HepG2 (cell line): ENCODE data around the gene FUT1. TPM values are rescaled to one million over a fixed set of nuclear protein-coding genes. Genes with fewer than 3 reads are reported as not detected.

Experiments used
- CBX5 ChIP-seq: sonication (generic); formaldehyde crosslinking; IDR thresholded peaks from 2 replicates; pipeline ENCODE4 v1.4.0; 2020; ENCODE audit warnings: missing genetic modification reagents, borderline replicate concordance
- CCDC6 ChIP-seq: sonication (generic); formaldehyde crosslinking; IDR thresholded peaks from 2 replicates; pipeline ENCODE4 v1.8.1; 2022; ENCODE audit warnings: mild to moderate bottlenecking, missing genetic modification reagents, moderate library complexity
- GABPB1 ChIP-seq: IDR thresholded peaks from 2 replicates; pipeline ENCODE4 v1.6.1; 2016; ENCODE audit warnings: mild to moderate bottlenecking, missing genetic modification reagents, moderate library complexity, missing compliant biosample characterization
- GZF1 ChIP-seq: sonication (generic); formaldehyde crosslinking; IDR thresholded peaks from 2 replicates; pipeline ENCODE4 v1.5.1; 2020; ENCODE audit warnings: mild to moderate bottlenecking, missing genetic modification reagents
- HIVEP1 ChIP-seq: sonication (generic); formaldehyde crosslinking; IDR thresholded peaks from 2 replicates; pipeline ENCODE4 v1.4.0; 2020; ENCODE audit warnings: mild to moderate bottlenecking, missing genetic modification reagents
- HOXA3 ChIP-seq: sonication (generic); formaldehyde crosslinking; IDR thresholded peaks from 2 replicates; pipeline ENCODE4 v1.5.0; 2020; ENCODE audit warnings: missing genetic modification reagents
- JUND ChIP-seq: sonication (generic); formaldehyde crosslinking; IDR thresholded peaks from 2 replicates; pipeline ENCODE4 v1.8.0; 2022; ENCODE audit warnings: mild to moderate bottlenecking, missing genetic modification reagents
- KAT2B ChIP-seq: fragments of 150-350 bp; IDR thresholded peaks from 2 replicates; pipeline ENCODE4 v1.6.1; 2014; ENCODE audit warnings: low read depth, low read length, borderline replicate concordance
- MXD1 ChIP-seq: sonication (generic); formaldehyde crosslinking; IDR thresholded peaks from 2 replicates; pipeline ENCODE4 v1.4.0; 2020; ENCODE audit warnings: mild to moderate bottlenecking, missing genetic modification reagents
- NFYB ChIP-seq: sonication (generic); formaldehyde crosslinking; IDR thresholded peaks from 2 replicates; pipeline ENCODE4 v1.4.0; 2020; ENCODE audit warnings: missing genetic modification reagents
- ONECUT2 ChIP-seq: sonication (generic); formaldehyde crosslinking; IDR thresholded peaks from 2 replicates; pipeline ENCODE4 v1.4.0; 2020; ENCODE audit warnings: missing genetic modification reagents
- PHF5A ChIP-seq: IDR thresholded peaks from one replicate; pipeline ENCODE4 v1.6.1; 2018; ENCODE audit warnings: low read depth, missing genetic modification reagents; ENCODE audit not compliant: unreplicated experiment
- POLR2AphosphoS2 ChIP-seq: IDR thresholded peaks from 2 replicates; pipeline ENCODE4 v1.6.1; 2011; ENCODE audit warnings: low read depth, low read length, improper control_type of control experiment
- RXRB ChIP-seq: IDR thresholded peaks from 2 replicates; pipeline ENCODE4 v1.6.1; 2016; ENCODE audit warnings: borderline replicate concordance, missing genetic modification reagents, missing compliant biosample characterization
- SAFB2 ChIP-seq: sonication (generic); formaldehyde crosslinking; IDR thresholded peaks from 2 replicates; pipeline ENCODE4 v1.5.1; 2020; ENCODE audit warnings: missing genetic modification reagents, low read depth, mild to moderate bottlenecking, borderline replicate concordance
- SP140L ChIP-seq: sonication (generic); formaldehyde crosslinking; IDR thresholded peaks from 2 replicates; pipeline ENCODE4 v1.4.0; 2020; ENCODE audit warnings: missing genetic modification reagents, borderline replicate concordance
- TCF7 ChIP-seq: sonication (generic); IDR thresholded peaks from 2 replicates; pipeline ENCODE4 v1.6.1; 2016; ENCODE audit warnings: antibody characterized with exemption, low read depth
- TSC22D2 ChIP-seq: sonication (generic); formaldehyde crosslinking; IDR thresholded peaks from 2 replicates; pipeline ENCODE4 v1.5.1; 2020; ENCODE audit warnings: missing genetic modification reagents, mild to moderate bottlenecking, borderline replicate concordance
- ZBTB49 ChIP-seq: sonication (generic); formaldehyde crosslinking; IDR thresholded peaks from 2 replicates; pipeline ENCODE4 v1.4.0; 2020; ENCODE audit warnings: missing genetic modification reagents, borderline replicate concordance
- ZBTB7A ChIP-seq: sonication (generic); formaldehyde crosslinking; IDR thresholded peaks from 2 replicates; pipeline ENCODE4 v1.8.0; 2022; ENCODE audit warnings: mild to moderate bottlenecking, missing genetic modification reagents
- ZFP37 ChIP-seq: sonication (generic); formaldehyde crosslinking; IDR thresholded peaks from 2 replicates; pipeline ENCODE4 v1.4.0; 2020; ENCODE audit warnings: missing genetic modification reagents, borderline replicate concordance
- ZMYM4 ChIP-seq: sonication (generic); formaldehyde crosslinking; IDR thresholded peaks from 2 replicates; pipeline ENCODE4 v1.8.1; 2023; ENCODE audit warnings: mild to moderate bottlenecking, missing genetic modification reagents
- ZNF280B ChIP-seq: sonication (generic); formaldehyde crosslinking; IDR thresholded peaks from 2 replicates; pipeline ENCODE4 v1.5.0; 2020; ENCODE audit warnings: missing genetic modification reagents, mild to moderate bottlenecking, borderline replicate concordance
- ZNF446 ChIP-seq: sonication (generic); formaldehyde crosslinking; IDR thresholded peaks from 2 replicates; pipeline ENCODE4 v1.5.0; 2020; ENCODE audit warnings: mild to moderate bottlenecking, missing genetic modification reagents
- ZNF510 ChIP-seq: sonication (generic); formaldehyde crosslinking; IDR thresholded peaks from 2 replicates; pipeline ENCODE4 v1.4.0; 2020; ENCODE audit warnings: low read depth, mild to moderate bottlenecking, missing genetic modification reagents
- ZNF777 ChIP-seq: sonication (generic); formaldehyde crosslinking; IDR thresholded peaks from 2 replicates; pipeline ENCODE4 v1.4.0; 2020; ENCODE audit warnings: missing genetic modification reagents
- polyA plus RNA-seq, 8 experiments: library from polyadenylated mRNA; depleted of rRNA in 3 of 8; stranded (reverse) in 7 of 8; unstranded in 1 of 8; fragments of >200 nt; fragmentation: Illumina TruSeq in 4 of 8; extraction: Trizol in 4 of 8; gene quantifications; 2 replicates each; pipeline versions ENCODE4 v1.2.1 to v1.2.3, GENCODE V29; 2011 to 2016; ENCODE audit warnings: low read depth in 4 of 8, missing spikeins in 1 of 8, mixed read lengths in 1 of 8; ENCODE audit not compliant: insufficient read depth in 1 of 8
- total RNA-seq, 5 experiments: library from RNA; depleted of rRNA; stranded (reverse); fragments of >200 nt; fragmentation: Illumina TruSeq; extraction: Trizol; gene quantifications; 2 replicates each; pipeline ENCODE4 v1.2.3, GENCODE V29; 2016; ENCODE audit warnings: low read depth in 1 of 5

The FUT1 gene
- total and polyA plus RNA-seq, 2 of the 13 experiments (the other 11 are each of a cell fraction or from before 2014, with no cell fraction given) = 0.07 to 1.1 TPM

- TF ChIP-seq CCDC6 (CRISPR knock-in tag) (no peak), MXD1 (CRISPR knock-in tag) (no peak), SP140L (CRISPR knock-in tag) (no peak), HOXA3 (CRISPR knock-in tag) (0 out of 2 replicates have a peak, but pooled peaks have one; percentile 12), ZNF510 (CRISPR knock-in tag) (no peak), CBX5 (CRISPR knock-in tag) (no peak), HIVEP1 (no peak), ZMYM4 (CRISPR knock-in tag) (no peak; the same call in 1 of the 2 replicates), ZFP37 (CRISPR knock-in tag) (no peak), POLR2AphosphoS2 (no peak), ZBTB49 (no peak), KAT2B (no peak), GZF1 (CRISPR knock-in tag) (no peak), GABPB1 (CRISPR knock-in tag) (peak; percentile 49; the same call in 1 of the 2 replicates), RXRB (CRISPR knock-in tag) (no peak), SAFB2 (CRISPR knock-in tag) (no peak), ZNF777 (no peak), NFYB (CRISPR knock-in tag) (0 out of 2 replicates have a peak, but pooled peaks have one; percentile 17), ONECUT2 (CRISPR knock-in tag) (no peak), PHF5A (CRISPR knock-in tag) (no peak), TCF7 (no peak), ZNF446 (CRISPR knock-in tag) (no peak), JUND (CRISPR knock-in tag) (no peak), ZNF280B (no peak), TSC22D2 (CRISPR knock-in tag) (no peak), ZBTB7A (no peak)
Measured at GRCh38 chr19:48745208-48745995, 7.0 kb downstream of the FUT1 start (continued).
